Measurements from ENCODE around the gene RALA.

DNA sequence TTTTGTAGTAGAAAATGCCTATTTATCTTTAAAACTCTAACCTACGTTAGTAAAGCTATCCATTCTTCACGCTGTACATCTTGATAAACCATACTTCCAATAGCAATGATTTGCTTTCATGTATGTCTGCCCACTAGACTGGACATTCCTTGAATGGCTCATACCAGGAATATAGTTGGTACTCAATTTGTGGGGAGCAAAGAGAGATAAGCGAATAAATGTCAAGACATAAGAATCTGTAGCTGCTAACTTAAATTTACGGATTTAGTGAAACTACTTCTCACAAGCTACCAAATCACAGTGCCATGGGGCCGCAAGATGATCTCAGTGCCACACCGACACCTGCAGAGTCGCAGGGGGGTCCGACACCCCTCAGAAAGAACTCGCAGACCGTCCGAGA lies 763 bp upstream of the RALA start:
- TF ChIP-seq, protein P1, sequence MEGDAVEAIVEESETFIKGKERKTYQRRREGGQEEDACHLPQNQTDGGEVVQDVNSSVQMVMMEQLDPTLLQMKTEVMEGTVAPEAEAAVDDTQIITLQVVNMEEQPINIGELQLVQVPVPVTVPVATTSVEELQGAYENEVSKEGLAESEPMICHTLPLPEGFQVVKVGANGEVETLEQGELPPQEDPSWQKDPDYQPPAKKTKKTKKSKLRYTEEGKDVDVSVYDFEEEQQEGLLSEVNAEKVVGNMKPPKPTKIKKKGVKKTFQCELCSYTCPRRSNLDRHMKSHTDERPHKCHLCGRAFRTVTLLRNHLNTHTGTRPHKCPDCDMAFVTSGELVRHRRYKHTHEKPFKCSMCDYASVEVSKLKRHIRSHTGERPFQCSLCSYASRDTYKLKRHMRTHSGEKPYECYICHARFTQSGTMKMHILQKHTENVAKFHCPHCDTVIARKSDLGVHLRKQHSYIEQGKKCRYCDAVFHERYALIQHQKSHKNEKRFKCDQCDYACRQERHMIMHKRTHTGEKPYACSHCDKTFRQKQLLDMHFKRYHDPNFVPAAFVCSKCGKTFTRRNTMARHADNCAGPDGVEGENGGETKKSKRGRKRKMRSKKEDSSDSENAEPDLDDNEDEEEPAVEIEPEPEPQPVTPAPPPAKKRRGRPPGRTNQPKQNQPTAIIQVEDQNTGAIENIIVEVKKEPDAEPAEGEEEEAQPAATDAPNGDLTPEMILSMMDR (IDR thresholded peaks at IDR 0.05 in 4 of 5, conservative IDR thresholded peaks at IDR 0.05 in 1 of 5): no peak
- no peak for TF ChIP-seq POLR2A (IDR thresholded peaks at IDR 0.05)
